Measurements from ENCODE around the gene CCND1. TPM values are rescaled to one million over a fixed set of nuclear protein-coding genes. Genes with fewer than 3 reads are reported as not detected.
A peak's percentile ranks its signal among the peaks of the same experiment; 100 is the strongest.

CCND1 gene
- total RNA-seq, 3 donors from 2014 or later (not counting 1 experiment from before 2014, with no cell fraction given): 1.4 to 2.3 (median 2.3) TPM

- Histone ChIP-seq H3K27ac (ENCODE audit: low read length) (no peak overlapping the region), H3K4me3 (ENCODE audit: low read length) (no peak overlapping the region), H3K4me1 (ENCODE audit: control insufficient read depth, insufficient read depth, low read length) (peaks cover 54% of the 10 kb centered on the region), H3K36me3 (ENCODE audit: control insufficient read depth, insufficient read depth, low read length) (no peaks in the 10 kb centered on the region), H3K9me3 (ENCODE audit: control insufficient read depth, insufficient read depth, low read length) (no peaks in the 10 kb centered on the region), H3K27me3 (ENCODE audit: control insufficient read depth, insufficient read depth, low read length) (peaks cover 54% of the 10 kb centered on the region)
- Mint-ChIP-seq H3K9me3 (no peaks in the 10 kb centered on the region), H3K36me3 (no peaks in the 10 kb centered on the region), H3K27ac (peak overlapping the region in 1 of 2 donors; percentile 84), H3K4me1 (peaks cover 9 to 28% of the 10 kb centered on the region in 2 donors), H3K4me3 (peak overlapping the region; percentile 63), H3K27me3 (ENCODE audit: low read depth in 2 of 2) (peaks cover 24 to 38% of the 10 kb centered on the region in 2 donors)
- intact Hi-C loops (cut with micrococcal nuclease): no loop called here
- ATAC-seq (no peak), DNase-seq (peak in 1 of 2 donors; percentile 36)
- TF ChIP-seq, protein P1, sequence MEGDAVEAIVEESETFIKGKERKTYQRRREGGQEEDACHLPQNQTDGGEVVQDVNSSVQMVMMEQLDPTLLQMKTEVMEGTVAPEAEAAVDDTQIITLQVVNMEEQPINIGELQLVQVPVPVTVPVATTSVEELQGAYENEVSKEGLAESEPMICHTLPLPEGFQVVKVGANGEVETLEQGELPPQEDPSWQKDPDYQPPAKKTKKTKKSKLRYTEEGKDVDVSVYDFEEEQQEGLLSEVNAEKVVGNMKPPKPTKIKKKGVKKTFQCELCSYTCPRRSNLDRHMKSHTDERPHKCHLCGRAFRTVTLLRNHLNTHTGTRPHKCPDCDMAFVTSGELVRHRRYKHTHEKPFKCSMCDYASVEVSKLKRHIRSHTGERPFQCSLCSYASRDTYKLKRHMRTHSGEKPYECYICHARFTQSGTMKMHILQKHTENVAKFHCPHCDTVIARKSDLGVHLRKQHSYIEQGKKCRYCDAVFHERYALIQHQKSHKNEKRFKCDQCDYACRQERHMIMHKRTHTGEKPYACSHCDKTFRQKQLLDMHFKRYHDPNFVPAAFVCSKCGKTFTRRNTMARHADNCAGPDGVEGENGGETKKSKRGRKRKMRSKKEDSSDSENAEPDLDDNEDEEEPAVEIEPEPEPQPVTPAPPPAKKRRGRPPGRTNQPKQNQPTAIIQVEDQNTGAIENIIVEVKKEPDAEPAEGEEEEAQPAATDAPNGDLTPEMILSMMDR (IDR thresholded peaks at IDR 0.05): no peak
- WGBS (ENCODE audit: insufficient coverage): 2% methylated on average over 43 of the region's 43 CpGs
These were observed 529 bp upstream of the CCND1 start for GRCh38 chr11:69640260-69640994.

DNA sequence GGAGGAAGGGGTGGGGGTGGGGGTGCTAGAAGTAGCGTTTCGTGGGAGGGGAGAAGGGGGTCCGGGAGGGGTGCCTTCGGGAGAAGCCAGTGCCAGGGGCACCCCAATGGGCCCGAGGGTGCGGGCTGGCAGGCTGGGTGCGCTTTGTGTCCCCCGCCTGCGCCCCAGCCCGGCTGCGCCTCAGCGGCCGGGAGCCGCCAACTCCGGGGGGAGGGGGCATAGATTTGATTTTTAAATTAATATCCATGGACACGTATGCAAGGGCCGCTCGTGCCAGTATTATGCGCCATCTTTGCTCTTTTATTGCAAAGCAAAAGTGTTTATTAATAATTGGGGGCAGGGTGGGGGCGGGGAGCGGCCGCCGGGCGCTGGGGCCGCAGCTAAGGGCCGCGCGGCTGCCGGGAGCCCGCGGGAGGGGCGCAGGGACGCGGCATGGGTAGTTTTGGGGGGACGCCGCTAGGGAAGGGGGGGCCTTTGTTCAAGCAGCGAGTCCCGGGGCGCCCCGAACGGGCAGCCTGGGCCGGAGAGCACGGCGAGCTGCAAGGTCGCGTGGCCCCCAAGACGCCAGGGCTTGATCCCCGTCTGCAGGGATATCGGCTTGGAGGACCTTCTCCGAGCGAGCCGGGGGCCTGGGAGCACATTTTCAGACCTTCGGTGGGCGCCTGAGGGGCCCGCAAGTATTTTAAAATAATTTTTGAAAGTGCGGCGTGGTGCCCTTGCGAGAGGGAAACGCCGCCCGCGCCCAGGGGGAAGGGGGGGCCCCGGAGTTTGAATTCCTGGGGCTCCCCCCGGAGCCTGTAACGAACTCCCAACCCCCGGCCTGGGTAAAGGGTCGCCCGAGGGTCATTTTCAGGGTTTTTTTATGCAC, 959 bp downstream of the CCND1 start:
- Mint-ChIP-seq H3K36me3 (no peaks in the 10 kb centered on the region), H3K4me3 (peak overlapping the region; percentile 84), H3K27me3 (ENCODE audit: low read depth in 2 of 2) (peaks cover 19 to 32% of the 10 kb centered on the region in 2 donors), H3K27ac (peak overlapping the region in 1 of 2 donors; percentile 84), H3K9me3 (no peaks in the 10 kb centered on the region), H3K4me1 (peaks cover 9 to 28% of the 10 kb centered on the region in 2 donors)
- Histone ChIP-seq H3K27me3 (ENCODE audit: control insufficient read depth, insufficient read depth, low read length) (peaks cover 43% of the 10 kb centered on the region), H3K4me3 (ENCODE audit: low read length) (peak overlapping the region; percentile 71), H3K4me1 (ENCODE audit: control insufficient read depth, insufficient read depth, low read length) (peaks cover 51% of the 10 kb centered on the region), H3K27ac (ENCODE audit: low read length) (no peak overlapping the region), H3K9me3 (ENCODE audit: control insufficient read depth, insufficient read depth, low read length) (no peaks in the 10 kb centered on the region), H3K36me3 (ENCODE audit: control insufficient read depth, insufficient read depth, low read length) (no peaks in the 10 kb centered on the region)
- 1% methylated on average over 64 of the region's 68 CpGs for WGBS (ENCODE audit: insufficient coverage)
- intact Hi-C loops (cut with micrococcal nuclease): loop anchor here (2.0 kb wide), 1 partner anchor 33 kb away; the partner anchor contains the start of gene LTO1
- DNase-seq: no peak
- no peak for ATAC-seq
- TF ChIP-seq, protein P1 (IDR thresholded peaks at IDR 0.05): no peak

GRCh38 chr11:69642549-69642912, 1.6 kb downstream of the CCND1 start:
- Mint-ChIP-seq H3K27ac (no peak overlapping the region), H3K4me1 (peaks cover 9 to 25% of the 10 kb centered on the region in 2 donors), H3K36me3 (no peaks in the 10 kb centered on the region), H3K4me3 (peak overlapping the region; percentile 67), H3K27me3 (ENCODE audit: low read depth in 2 of 2) (peaks cover 19 to 29% of the 10 kb centered on the region in 2 donors), H3K9me3 (no peaks in the 10 kb centered on the region)
- DNase-seq (peak; percentile 52 to 71), ATAC-seq (peak; percentile 54 to 63 (median 60))
- Histone ChIP-seq H3K36me3 (ENCODE audit: control insufficient read depth, insufficient read depth, low read length) (no peaks in the 10 kb centered on the region), H3K27ac (ENCODE audit: low read length) (no peak overlapping the region), H3K27me3 (ENCODE audit: control insufficient read depth, insufficient read depth, low read length) (peaks cover 37% of the 10 kb centered on the region), H3K4me1 (ENCODE audit: control insufficient read depth, insufficient read depth, low read length) (peaks cover 45% of the 10 kb centered on the region), H3K4me3 (ENCODE audit: low read length) (peak overlapping the region; percentile 71), H3K9me3 (ENCODE audit: control insufficient read depth, insufficient read depth, low read length) (no peaks in the 10 kb centered on the region)
- intact Hi-C loops (cut with micrococcal nuclease): loop anchor here (2.0 kb wide), 1 partner anchor 32 kb away; the partner anchor contains the start of gene LTO1
- WGBS (ENCODE audit: insufficient coverage): under 1% methylated on average over 40 of the region's 40 CpGs
- TF ChIP-seq, protein P1 (IDR thresholded peaks at IDR 0.05): no peak
